HG02763 (cell line): Measurements from ENCODE around the gene MAVS.
A peak's percentile ranks its signal among the peaks of the same experiment; 100 is the strongest.
"Not testable (repeated sequence)": the region's sequence is repeated elsewhere in the genome, so short reads cannot be mapped to it uniquely, and the experiment has no call there.

Source experiments
- ATAC-seq: cut with Tn5 transposase; IDR thresholded peaks from one replicate; pipeline ENCODE4 v1.9.1; 2021; ENCODE audit warnings: mild to moderate bottlenecking, moderate library complexity; ENCODE audit not compliant: unreplicated experiment

Gene MAVS

GRCh38 chr20:3814928-3815495 is 31.6 kb upstream of the MAVS start:
- ATAC-seq: no peak

GRCh38 chr20:3815703-3816315 is 30.8 kb upstream of the MAVS start:
- ATAC-seq: no peak

GRCh38 chr20:3818155-3819151 is 28.2 kb upstream of the MAVS start:
- no peak for ATAC-seq

- ATAC-seq: no peak
These were observed 27.1 kb upstream of the MAVS start for GRCh38 chr20:3819411-3820047.

GRCh38 chr20:3820048-3820900 is 26.4 kb upstream of the MAVS start, which contains the start of gene AP5S1:
Gene AP5S1, plus strand, starts transcription at chr20:3820547. Its CDS starts 1,571 bp downstream, at chr20:3822118.
- peak; percentile 85 for ATAC-seq

GRCh38 chr20:3820901-3821727 is 25.5 kb upstream of the MAVS start:
- ATAC-seq: no peak

- ATAC-seq: no peak
These were observed 24.6 kb upstream of the MAVS start for GRCh38 chr20:3821996-3822395.

- ATAC-seq: no peak
These were observed 22.8 kb upstream of the MAVS start for GRCh38 chr20:3823881-3824280.

- ATAC-seq: no peak
These were observed 21.1 kb upstream of the MAVS start for GRCh38 chr20:3825526-3825925.

- ATAC-seq: no peak
These were observed 20.2 kb upstream of the MAVS start for GRCh38 chr20:3826420-3826819.

GRCh38 chr20:3828798-3829197 is 17.8 kb upstream of the MAVS start:
- no peak for ATAC-seq

GRCh38 chr20:3829891-3830290 is 16.7 kb upstream of the MAVS start:
- ATAC-seq: not testable (repeated sequence)

- ATAC-seq: no peak
These were observed 10.5 kb upstream of the MAVS start for GRCh38 chr20:3836132-3836531.

- ATAC-seq: no peak
These were observed 7.3 kb upstream of the MAVS start for GRCh38 chr20:3839328-3839727.

GRCh38 chr20:3840201-3840600 is 6.4 kb upstream of the MAVS start:
- not testable (repeated sequence) for ATAC-seq

GRCh38 chr20:3842348-3842930 is 4.2 kb upstream of the MAVS start:
- ATAC-seq: no peak

GRCh38 chr20:3843490-3843889 is 3.1 kb upstream of the MAVS start:
- no peak for ATAC-seq

GRCh38 chr20:3843990-3844619 is 2.5 kb upstream of the MAVS start:
- ATAC-seq: not testable (repeated sequence)

- no peak for ATAC-seq
These were observed 275 bp upstream of the MAVS start for GRCh38 chr20:3846378-3846739.
